NCI-H1694 treated with DMSO at 0.1 percent for 48 hours (cell line): Measurements from ENCODE around the gene NHEJ1.
A peak's percentile ranks its signal among the peaks of the same experiment; 100 is the strongest.

ENCODE experiments used
- DNase-seq: peaks from one replicate; lab custom pipeline; 2025; lab: John Stamatoyannopoulos, UW

NHEJ1 gene

DNA sequence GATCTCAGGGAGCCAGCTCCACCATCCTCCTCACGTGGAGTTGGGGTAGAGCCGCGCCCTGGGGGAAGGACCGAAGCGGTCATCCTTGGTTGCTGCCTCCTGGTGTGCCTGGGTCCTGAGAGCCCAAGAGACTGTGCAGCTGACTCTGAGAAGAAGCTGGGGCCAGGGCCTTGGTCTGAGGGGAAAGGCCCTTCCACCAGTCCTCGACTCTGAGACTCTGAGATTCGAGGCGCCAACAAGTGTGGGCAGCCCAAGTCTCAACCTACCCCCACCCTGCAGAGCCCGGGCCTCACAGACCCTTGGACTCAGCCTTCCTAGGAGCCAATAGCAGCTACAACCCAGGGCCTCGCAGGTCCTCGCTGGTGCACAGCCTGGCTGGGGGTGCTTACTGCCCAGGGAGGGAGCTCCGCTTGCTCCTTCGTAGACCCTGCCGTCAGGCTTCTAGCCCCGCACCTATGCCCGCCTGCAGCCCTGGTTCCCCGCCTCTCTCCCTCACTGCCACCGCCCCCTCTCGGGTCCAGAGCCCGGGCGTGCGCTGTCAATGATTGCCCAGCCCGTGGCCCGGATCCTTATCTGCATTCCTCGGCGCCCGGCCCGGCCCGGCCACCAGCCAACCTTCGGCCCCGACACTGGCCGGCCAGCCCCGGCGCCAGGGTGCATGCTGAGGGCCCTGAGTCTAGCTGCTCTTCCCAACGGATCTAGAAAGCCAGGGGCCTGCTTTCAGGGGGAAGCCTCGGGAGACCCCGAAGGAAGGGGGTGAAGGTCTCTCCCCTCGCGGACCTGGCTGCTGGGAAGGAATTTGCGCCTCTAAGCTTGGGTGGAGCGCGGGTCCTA lies 101.9 kb downstream of the NHEJ1 start:
- DNase-seq = no peak

DNA sequence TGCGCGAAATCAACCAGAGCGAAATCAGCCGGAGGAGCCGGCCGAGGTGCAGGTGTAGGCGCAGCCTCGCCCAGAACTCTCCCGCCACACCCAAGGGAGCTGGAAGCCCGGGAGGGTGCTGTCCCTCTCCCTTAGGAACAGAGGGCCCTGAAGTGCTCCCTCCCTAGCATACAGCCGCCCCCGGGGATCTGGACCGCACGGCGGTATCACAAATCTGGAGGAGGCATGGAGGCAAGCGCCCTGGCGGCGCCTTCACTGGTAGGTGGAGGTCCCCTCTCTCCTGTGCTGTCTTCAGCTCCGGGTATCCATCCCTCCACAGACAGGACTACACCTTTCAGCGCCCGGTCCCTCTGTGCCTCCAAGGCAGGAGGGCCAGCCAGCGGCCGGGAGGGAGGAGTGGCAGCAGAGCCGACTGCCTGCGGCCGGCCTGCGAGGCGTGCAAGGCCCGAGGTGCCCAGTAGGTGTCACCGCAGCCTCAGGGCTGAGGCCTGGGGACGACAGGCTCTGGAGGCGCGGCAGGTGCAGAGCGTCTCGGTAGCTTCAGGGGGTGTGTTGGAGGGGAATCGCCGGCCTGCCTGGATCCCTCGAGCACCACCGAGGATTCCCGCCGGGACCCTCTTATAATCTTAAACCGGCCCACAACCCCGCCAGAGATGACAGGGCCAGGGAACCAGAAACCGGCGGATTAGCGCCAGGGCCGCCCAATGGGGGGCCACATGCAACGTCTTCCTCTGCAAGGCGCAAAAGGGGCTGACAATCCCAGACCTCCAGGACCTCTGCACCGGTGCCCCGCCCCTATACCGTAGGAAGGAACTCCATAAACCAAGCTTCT lies 102.7 kb downstream of the NHEJ1 start:
- peak; percentile 50 for DNase-seq

DNA sequence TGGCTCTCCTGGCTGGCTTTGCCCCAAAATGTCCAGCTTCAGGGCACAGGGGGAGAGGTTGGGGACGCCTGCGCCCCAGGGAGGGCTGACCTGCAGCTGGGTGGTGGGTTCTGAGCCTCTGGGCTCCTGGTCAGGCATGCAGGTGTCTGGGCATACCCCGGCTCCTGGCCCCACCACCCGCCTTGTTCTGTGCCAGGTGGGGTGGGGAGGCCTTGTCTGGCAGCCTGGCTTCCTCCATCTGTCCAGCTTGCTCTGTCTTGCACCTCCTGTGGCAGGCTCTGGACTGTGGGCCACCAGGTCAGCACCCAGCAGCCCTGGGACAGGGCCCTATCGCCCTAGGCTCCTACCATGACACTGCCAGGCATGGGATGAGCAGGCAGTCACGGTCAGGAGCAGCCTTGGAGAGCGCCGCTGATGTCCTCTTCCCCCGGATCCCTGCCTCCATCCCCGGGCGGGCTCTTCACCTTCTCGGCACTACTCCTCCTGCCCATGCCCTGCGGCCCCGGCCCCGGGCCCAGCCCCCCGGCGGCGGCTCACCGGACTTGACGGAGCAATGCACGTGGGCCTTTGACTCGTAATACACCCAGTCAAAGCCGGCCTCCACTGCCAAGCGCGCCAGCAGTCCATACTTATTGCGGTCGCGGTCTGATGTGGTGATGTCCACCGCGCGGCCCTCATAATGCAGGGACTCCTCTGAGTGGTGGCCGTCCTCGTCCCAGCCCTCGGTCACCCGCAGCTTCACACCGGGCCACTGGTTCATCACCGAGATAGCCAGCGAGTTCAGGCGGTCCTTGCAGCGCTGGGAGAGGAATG lies 103.5 kb downstream of the NHEJ1 start:
- DNase-seq = no peak

DNA sequence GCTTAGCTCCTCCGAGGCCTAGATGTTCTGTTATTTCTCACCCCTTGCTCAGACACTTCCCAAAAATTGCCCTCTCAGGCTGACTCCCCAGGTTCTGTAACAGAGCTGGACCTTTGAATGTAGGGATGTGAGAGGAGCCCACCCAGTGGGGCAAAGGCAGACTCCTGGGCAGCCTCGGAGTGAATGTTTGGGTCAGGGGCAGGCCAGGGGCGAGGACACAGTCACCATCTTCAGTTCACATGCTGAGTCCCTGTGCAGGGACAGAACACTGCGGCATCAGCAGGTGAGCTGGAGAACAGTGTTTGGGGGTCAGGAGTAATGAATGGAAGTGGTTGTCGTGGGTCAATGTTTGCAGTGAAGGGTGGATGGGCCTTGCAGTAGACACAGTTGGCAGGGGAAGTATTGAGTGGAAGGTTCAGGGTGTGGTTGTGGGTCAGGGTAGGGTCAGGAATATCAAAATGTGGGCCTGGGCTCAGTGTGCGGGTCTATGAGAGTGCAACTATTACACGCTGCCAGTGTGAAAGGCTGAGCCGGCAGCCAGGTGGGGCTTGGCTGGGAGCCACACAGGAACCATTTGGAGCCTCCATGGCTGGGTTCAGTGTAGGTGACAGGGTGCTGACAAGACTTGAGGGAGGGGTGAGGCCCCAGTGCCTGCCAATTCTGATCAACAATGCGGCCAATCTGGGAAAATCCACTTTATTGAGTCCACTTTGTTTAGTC lies 104.3 kb downstream of the NHEJ1 start:
- no peak for DNase-seq

DNA sequence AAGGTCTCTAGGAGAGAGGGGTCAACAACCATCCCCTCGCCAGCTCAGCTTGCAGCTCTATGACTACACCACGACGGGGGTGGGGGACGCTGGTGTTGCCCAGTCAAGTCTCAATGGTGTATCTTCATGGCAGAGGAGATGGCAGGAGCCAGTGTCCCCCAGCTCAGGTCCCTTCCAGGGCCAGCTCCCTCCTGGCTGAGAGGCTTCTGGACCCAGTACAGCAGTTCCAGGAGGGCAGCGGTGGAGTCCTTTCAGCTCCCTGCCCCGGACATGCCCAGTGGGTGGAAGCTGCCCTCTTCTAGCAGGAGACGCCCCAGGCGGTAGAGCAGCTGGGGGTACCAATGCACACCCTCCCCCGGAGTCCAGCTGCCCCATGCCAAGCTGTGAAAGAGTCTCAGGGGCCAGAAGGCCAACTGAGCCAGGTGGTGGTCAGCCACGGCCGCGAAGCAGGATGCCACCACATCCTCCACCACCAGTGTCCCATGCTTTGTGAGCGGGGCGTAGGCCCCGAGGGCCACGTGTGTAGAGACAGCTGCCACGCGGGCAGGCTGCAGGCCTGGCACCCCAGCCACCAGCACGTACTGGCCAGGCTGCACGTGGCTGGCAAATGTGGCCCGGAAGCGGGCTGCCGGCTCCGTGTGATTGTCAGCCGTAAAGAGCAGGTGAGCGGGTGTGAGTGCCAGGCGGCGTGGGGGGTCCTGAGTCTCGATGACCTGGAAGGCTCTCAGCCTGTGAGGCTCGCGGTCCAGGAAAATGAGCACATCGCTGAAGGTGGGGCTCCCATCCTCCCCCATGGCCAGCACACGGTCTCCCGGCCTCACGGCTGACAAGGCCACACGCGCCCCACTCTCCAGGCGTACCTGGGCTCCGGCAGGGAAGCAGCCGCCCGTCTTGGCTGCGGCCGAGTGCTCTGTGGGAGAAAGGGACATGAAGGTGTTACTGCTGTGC lies 105.4 kb downstream of the NHEJ1 start:
- no peak for DNase-seq

DNA sequence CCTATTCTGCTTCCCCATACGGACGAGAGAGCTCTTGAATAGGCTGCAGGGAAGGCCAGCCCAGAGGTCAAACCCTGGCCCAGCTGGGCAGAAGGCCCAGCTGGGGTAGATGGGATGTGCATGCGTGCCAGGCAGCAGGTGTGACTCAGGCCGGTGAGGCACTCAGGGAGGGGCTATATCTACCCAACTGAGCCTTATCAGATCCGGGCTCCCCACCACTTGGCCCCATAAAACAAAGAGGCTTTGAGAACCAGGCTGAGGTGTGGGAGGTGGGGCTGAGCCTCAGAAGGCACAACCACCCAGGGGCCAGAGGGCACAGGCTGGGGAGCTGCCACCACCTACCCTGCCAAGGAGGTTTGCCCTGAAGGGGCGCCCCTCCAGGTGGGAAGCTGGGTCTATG lies 111.3 kb downstream of the NHEJ1 start:
- no peak for DNase-seq

DNA sequence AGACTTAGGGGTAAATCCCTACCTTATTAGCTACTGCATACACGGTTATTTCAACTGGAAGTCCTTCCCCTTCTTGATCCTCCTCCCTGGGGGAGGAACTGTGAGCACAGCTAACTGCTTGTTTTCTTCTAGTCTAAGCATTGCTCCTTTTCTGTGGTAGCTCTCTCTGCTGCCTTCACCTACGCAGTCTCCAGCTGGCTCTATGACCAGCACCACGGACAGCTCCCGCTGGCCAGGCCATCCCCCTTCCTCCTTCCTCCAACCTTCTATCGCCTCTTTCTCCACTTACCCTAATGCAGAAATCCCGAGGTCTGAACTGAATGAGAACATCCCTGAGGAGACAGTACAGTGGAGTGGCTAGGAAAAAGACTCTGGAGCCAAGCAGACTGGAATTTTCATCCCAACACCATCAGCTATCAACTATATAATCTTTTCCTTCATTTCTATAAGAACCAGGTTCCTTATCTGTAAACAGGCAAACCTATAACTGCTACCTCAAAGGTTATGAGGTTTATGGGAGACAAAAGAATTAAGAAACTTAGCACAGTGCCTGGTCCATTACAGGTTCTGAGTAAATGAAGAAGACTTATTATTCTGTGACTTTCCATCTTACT lies 114.6 kb downstream of the NHEJ1 start:
- DNase-seq = no peak

DNA sequence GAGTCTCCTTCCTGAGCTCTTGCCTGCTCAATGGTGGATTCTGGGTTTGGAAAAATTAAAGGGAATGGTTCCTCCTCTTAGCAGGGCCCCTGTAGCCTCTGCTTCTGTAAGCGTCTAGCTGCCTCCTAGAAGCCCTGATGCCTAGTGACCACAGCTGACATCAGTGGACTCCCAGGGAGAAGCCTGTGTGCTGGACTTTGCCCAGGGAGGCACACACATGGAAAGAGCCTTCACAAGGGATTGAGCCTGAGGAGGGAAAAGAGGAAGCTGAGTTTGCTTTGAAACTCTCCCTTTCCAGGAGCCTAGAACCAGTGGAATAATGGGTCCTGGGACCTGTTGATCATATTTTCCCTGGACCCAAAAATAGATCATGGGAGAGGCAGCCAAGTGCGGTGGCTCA lies 117.9 kb downstream of the NHEJ1 start:
- DNase-seq = no peak

DNA sequence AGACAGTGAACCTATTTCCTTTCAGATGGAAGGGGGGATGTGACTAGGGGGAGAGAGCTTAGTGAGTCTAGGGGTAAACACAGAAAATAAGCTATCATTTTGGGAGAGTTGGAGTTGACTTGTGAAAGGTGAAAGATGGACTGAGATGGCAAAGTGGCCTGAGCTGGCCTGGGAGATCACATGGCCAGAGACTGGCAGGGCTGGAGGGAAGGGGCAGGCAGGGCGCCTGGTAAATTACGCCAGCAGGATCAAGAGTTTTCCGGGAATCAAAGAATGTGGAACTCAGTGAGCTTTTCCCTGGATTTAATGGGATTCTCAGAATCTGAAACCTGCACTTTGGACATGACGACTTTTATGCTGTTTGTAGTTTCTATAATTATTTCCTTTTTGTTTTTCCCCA lies 118.5 kb downstream of the NHEJ1 start:
- DNase-seq = no peak

DNA sequence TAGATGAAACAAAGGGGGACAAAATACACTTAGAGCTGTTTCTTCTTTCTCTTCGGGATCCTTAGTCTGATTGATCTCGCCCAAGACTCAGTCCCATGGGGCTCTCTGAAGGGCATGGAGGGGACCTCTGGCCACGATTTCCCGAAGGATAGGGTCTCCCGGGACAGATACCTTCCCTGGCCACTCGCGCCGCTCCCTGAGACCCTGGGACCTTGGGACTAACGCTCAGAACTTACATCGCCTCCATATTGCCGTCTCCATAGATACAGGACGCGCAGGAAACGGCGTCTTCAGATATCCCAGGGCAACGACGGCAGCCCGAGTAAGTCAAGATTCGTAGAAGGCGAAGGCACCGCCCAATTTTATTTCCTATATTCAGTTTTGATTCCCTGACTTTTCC lies 119.4 kb downstream of the NHEJ1 start, which contains the start of gene CFAP65:
TSS of gene CFAP65 (minus strand) at position 265 of the 400 bp plus-strand sequence. CDS start 2,468 bp downstream, outside the sequence.
- DNase-seq = peak; percentile 11

DNA sequence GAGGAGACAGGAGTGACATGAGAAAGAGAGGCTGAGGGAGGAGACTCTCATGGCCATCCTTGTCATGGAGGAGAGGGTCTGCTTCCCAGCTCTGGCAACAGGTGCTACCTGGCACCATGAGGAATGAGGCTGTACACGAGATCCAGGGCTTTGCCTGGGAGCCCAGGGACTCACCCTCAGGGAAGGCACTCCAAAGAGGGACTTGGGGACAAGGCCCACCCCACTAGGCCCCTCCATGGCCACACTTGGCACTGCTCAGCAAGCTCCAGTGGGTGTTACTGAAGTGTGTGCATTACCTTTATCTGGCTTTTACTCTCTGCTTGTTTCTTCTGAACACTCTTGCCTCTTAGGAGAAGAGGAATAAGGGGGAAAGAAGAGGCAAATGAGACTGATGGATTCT lies 122.0 kb downstream of the NHEJ1 start:
- DNase-seq = no peak

DNA sequence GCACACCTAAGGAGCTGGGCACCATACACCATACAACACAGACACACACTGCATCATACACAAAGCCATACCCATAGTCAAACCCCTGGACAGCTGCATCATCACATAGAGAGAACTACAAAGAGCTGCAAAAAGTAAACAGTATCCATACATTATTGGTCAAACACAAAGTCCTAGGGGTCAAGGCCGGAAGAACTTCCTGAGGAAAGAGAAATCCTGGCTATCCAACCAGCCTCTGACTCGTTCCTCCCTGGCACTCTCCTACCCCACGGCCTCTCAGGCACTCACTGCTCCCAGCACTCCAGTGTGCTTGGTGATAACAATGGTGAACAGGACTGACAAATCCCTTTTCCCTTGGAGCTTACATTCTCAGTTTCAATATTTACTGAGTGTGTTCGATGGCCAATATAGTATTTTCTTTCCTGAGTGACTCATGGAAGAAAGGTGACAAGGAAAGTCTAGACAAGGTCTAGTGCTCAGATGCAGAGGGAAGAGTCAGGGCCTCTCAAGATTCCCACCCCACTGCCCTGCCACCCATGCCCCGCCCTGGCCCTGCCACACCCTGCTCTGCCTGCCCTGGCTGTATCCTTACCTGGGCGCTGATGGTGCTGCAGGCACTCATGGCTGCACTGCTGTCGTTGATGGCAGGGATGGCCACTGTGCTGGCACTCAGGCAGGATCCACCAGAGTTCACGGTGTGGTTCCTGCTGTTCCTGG lies 122.7 kb downstream of the NHEJ1 start:
- no peak for DNase-seq

DNA sequence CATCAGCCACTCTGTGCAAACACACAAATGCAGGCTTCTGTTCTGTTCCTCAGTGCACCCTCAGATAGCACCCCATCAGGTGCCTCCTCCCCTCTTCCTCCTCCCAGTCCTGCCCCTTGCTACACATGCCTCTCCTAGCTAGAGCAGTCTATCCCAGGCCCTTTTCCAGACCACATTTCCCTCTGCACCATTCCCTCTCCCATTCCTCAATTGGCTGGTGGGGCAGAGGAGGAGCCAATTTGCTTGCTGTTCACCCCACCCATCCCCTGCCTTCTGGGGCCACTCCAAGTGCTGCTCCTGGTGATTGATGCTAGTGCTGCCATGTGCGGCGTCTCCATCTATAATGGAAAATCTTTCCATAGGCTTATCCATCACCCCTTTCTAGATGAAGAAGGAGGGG lies 124.7 kb downstream of the NHEJ1 start:
- DNase-seq = no peak

DNA sequence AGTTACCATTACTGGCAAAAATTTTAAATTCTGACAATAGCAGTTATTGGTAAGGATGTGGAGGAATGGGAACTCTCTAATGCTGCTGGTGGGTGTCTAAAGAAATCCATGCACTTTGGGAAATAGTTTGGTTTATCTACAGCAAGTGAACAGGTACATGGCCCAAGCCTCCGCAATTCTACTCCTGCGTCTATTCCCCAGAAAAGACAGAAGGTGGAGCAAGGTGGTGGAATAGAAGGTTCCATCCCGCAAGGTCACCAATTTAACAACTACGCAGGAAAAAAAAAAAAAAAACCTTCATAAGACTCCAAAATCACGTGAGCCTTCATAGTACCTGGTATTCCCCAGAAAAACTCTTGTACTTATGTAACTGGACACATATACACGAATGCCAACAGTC lies 125.8 kb downstream of the NHEJ1 start:
- no peak for DNase-seq

DNA sequence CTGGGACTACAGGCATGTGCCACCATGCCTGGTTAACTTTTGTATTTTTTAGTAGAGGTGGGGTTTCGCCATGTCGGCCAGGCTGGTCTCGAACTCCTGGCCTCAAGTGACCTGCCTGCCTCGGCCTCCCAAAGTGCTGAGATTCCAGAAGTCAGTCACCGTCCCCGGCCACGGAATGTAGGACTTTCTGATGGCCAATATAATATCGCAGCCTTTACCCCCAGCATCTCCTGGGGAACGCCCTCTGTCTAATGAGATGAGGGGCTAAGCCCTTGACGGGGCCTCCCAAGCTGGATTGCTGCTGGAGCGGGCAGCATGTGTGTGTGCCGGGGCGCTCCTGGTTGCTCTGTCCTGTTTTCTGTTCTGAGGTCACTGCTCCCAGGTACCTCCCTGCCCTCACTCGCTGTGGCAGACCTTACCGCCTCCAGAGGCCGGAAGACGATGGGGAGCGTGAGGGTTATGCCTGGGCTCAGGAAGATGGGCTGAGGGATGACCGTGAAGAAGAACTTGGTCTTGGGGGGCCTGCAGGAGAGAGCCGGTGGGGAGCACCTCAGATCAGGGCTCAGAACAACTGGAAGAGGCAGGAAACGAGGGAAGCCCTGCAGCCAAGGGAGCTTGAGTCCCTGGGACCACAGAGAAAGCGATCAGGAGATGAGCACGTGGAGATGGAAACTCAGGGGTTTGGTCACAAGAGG lies 128.4 kb downstream of the NHEJ1 start:
- no peak for DNase-seq

DNA sequence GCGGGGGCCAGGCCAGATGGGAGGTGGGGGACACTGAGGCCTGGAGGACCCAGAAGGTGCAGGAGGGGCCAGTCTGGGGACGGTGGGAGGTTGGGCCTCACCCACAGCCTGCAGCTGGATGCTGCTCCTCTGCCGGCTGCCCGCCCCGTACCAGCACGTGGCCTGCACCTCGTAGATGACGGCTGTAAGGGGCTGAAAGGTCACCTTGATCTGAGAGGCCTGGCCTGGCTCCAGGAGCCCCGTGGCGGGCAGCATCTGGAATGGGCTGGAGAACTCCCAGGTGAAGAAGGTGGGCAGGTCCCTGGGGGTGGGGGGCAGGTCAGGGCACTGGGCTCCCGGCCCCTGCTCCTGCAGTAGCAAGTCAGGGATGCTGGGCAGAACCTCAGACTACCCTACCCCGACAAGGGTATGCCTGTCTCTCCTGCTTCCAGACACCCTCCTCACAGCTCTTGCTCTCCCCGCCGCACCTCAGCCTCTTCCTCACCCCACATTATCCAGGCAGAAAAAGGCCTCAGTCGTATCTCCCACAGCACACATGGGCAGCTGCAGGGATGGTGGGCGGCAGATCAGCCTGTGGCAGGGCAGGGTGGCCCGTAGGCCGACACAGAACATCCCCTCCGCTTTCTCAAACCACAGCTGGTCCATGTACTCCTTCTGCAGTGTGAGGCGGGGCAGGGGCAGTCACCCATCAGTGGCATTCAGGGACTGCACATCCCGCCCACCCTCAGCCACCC lies 129.4 kb downstream of the NHEJ1 start:
- no peak for DNase-seq

DNA sequence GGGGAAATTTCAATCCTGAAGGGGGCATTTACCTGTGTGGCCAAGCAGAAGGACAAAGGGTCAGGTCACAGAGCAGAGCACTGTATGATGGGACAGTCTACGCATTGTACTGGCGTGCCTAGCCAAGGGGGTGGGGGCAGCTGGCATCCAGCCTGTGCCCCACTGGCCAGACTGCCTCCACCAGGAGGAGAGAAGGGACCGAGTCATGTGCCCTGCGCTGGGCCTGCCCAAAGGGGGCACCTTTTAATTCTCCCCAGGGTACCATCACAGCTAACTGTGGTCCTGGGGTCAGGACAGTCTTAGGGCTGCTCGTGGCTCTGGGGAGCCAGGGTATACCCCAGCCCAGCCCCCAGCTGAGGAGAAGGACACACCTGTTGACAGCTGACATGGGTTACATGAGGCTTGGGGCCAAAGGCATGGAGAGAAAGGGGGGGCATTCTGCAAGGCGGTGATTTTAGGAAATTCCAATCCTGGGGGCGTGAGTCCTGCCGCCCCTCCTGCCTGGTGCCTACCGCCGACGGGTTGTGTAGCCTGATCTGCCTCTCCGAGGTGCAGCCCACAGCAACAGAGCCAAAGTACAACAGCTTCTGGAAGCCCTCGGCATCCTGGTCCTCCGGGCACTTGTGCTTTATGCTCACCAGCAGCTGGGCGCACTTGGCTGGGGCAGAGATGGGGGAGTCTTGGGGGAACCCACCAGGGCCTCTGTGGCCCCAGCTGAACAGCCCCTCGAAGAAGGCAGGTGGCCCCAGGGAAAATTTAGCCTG lies 130.3 kb downstream of the NHEJ1 start:
- no peak for DNase-seq
